Activated CD8-positive, alpha-beta memory T cell treated with anti-CD3 and anti-CD28 coated beads for 48 hours (primary cell): ENCODE data around the gene TCF7L1.
"Not testable (repeated sequence)": the region's sequence is repeated elsewhere in the genome, so short reads cannot be mapped to it uniquely, and the experiment has no call there.

Experiments
- DNase-seq, 3 experiments: peaks; one replicate each; pipeline ENCODE4 v3.0.0-alpha.2; 2020; ENCODE audit warnings: low read depth in 2 of 3, low spot score in 2 of 3

The TCF7L1 gene

GRCh38 chr2:85132834-85133637 lies at the start of gene TCF7L1:
TCF7L1 (plus strand) TSS chr2:85133392; CDS start chr2:85133685, 293 bp downstream.
- no peak for DNase-seq

GRCh38 chr2:85085563-85085962 lies 47.6 kb upstream of the TCF7L1 start:
- no peak for DNase-seq

GRCh38 chr2:85087541-85087940 lies 45.7 kb upstream of the TCF7L1 start:
- DNase-seq: no peak

- DNase-seq: no peak
These were observed 44.3 kb upstream of the TCF7L1 start for GRCh38 chr2:85088921-85089320.

- DNase-seq: no peak
These were observed 43.6 kb upstream of the TCF7L1 start for GRCh38 chr2:85089585-85089984.

- no peak for DNase-seq
These were observed 41.4 kb upstream of the TCF7L1 start for GRCh38 chr2:85091838-85092237.

- no peak for DNase-seq
These were observed 38.1 kb upstream of the TCF7L1 start for GRCh38 chr2:85095094-85095493.

- no peak for DNase-seq
These were observed 36.6 kb upstream of the TCF7L1 start for GRCh38 chr2:85096616-85097015.

GRCh38 chr2:85104228-85104627 lies 29.0 kb upstream of the TCF7L1 start:
- no peak for DNase-seq

GRCh38 chr2:85106489-85107180 lies 26.6 kb upstream of the TCF7L1 start:
- no peak for DNase-seq

GRCh38 chr2:85110991-85111560 lies 22.1 kb upstream of the TCF7L1 start:
- no peak for DNase-seq

GRCh38 chr2:85111819-85112281 lies 21.3 kb upstream of the TCF7L1 start:
- DNase-seq: no peak

GRCh38 chr2:85112906-85113625 lies 20.1 kb upstream of the TCF7L1 start:
- DNase-seq: no peak

- DNase-seq: no peak
These were observed 18.4 kb upstream of the TCF7L1 start for GRCh38 chr2:85114586-85115330.

- no peak for DNase-seq
These were observed 17.0 kb upstream of the TCF7L1 start for GRCh38 chr2:85116207-85116606.

- DNase-seq: no peak
These were observed 13.3 kb upstream of the TCF7L1 start for GRCh38 chr2:85119900-85120299.

GRCh38 chr2:85120363-85120762 lies 12.8 kb upstream of the TCF7L1 start:
- DNase-seq: no peak

GRCh38 chr2:85126462-85126861 lies 6.7 kb upstream of the TCF7L1 start:
- not testable (repeated sequence) for DNase-seq

- no peak for DNase-seq
These were observed 3.3 kb upstream of the TCF7L1 start for GRCh38 chr2:85129861-85130260.

GRCh38 chr2:85130407-85130806 lies 2.8 kb upstream of the TCF7L1 start:
- no peak for DNase-seq

- DNase-seq: no peak
These were observed 2.1 kb upstream of the TCF7L1 start for GRCh38 chr2:85131116-85131515.
